ENCODE results near the gene VSIG10L2.

DNA sequence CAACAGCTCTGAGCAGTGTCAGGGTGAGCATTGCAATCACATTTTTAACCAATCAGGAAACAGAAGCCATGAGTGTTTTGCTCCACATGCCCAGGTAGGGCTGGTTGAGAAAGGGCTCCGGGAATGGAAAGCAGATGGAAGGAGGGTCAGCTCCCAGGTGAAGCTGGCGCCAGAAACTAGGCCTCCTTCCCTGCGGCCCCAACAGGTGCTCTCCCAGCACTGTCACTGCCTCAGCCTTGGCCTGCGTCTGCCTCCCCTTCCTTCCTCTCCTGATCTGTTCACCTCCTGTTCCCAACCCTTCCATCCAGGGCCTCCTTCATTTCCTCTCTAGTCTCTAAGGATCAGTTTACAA, 4.6 kb upstream of the VSIG10L2 start:
- no peak for TF ChIP-seq POLR2A (IDR thresholded peaks at IDR 0.05; ENCODE audit: extremely low read depth, insufficient read length)
- TF ChIP-seq, protein P1, sequence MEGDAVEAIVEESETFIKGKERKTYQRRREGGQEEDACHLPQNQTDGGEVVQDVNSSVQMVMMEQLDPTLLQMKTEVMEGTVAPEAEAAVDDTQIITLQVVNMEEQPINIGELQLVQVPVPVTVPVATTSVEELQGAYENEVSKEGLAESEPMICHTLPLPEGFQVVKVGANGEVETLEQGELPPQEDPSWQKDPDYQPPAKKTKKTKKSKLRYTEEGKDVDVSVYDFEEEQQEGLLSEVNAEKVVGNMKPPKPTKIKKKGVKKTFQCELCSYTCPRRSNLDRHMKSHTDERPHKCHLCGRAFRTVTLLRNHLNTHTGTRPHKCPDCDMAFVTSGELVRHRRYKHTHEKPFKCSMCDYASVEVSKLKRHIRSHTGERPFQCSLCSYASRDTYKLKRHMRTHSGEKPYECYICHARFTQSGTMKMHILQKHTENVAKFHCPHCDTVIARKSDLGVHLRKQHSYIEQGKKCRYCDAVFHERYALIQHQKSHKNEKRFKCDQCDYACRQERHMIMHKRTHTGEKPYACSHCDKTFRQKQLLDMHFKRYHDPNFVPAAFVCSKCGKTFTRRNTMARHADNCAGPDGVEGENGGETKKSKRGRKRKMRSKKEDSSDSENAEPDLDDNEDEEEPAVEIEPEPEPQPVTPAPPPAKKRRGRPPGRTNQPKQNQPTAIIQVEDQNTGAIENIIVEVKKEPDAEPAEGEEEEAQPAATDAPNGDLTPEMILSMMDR (IDR thresholded peaks at IDR 0.05; ENCODE audit: low read depth, low read length), result no peak
